Stomach (tissue), 9 donors: ENCODE results near the gene GRIK2. TPM values are rescaled to one million over a fixed set of nuclear protein-coding genes. Genes with fewer than 3 reads are reported as not detected.

Experiments used
- DNase-seq, 2 donors: peaks; one replicate each; pipeline versions ENCODE4 v3.0.0 to v3.0.0-alpha.2; 2013 to 2019
- H3K27ac ChIP-seq, 5 donors: fragments of 200-600 bp in 4 of 5; sonication (generic) in 4 of 5; one replicate each; pipeline ENCODE4 v1.5.1; 2013 to 2019; ENCODE audit warnings: mild to moderate bottlenecking in 1 of 5, moderate library complexity in 1 of 5
- H3K27me3 ChIP-seq, 3 donors: fragments of 200-600 bp; sonication (generic); one replicate each; pipeline ENCODE4 v1.5.1; 2017 to 2019; ENCODE audit warnings: mixed run types in 1 of 3
- H3K36me3 ChIP-seq, 4 donors: fragments of 200-600 bp; sonication (generic); 1 replicate in 3 of 4; 2 replicates in 1 of 4; pipeline ENCODE4 v1.5.1; 2016 to 2019
- H3K4me1 ChIP-seq, 4 donors: fragments of 200-600 bp; sonication (generic); one replicate each; pipeline ENCODE4 v1.5.1; 2016 to 2019
- H3K4me3 ChIP-seq, 4 donors: fragments of 200-600 bp; sonication (generic) in 3 of 4; one replicate each; pipeline ENCODE4 v1.5.1; 2016 to 2019; ENCODE audit warnings: mild to moderate bottlenecking in 1 of 4
- H3K9me3 ChIP-seq, 4 donors: fragments of 200-600 bp; sonication (generic); one replicate each; pipeline ENCODE4 v1.5.1; 2016 to 2019
- EP300 ChIP-seq: sonication (generic); formaldehyde crosslinking; IDR thresholded peaks from one replicate; pipeline ENCODE4 v1.6.1; 2017; ENCODE audit warnings: antibody characterized with exemption
- POLR2A ChIP-seq, 4 donors: fragments of 450-650 bp; IDR thresholded peaks; one replicate each; pipeline ENCODE4 v1.6.1; 2016; ENCODE audit warnings: antibody characterized with exemption in 4 of 4, control low read depth in 2 of 4, mild to moderate bottlenecking in 1 of 4, moderate library complexity in 1 of 4
- POLR2AphosphoS5 ChIP-seq, 3 donors: sonication (generic); formaldehyde crosslinking; IDR thresholded peaks; one replicate each; pipeline ENCODE4 v1.6.1; 2016; ENCODE audit warnings: antibody characterized with exemption in 3 of 3
- WGBS, 5 donors: extraction: QIAGEN DNeasy Blood & Tissue Kit in 3 of 5; methylation state at CpG; one replicate each; pipeline versions ENCODE4 v1.1.5 to v1.1.7; 2013 to 2018; 5-methylcytosine and 5-hydroxymethylcytosine counted together
- intact Hi-C: fragments of 100-400 bp; cut with DNase I; formaldehyde crosslinking; loops from one replicate; pipeline ENCODE4 v1.15.1; 2023; ENCODE audit warnings: low total_unique reads
- polyA plus RNA-seq, 3 donors: library from polyadenylated mRNA; stranded (reverse); fragments of 200-250 nt; gene quantifications; one replicate each; pipeline ENCODE4 v1.2.3, GENCODE V29; 2013
- total RNA-seq, 5 donors: library from RNA; depleted of rRNA; stranded (reverse); fragments of >200 nt; gene quantifications; one replicate each; pipeline versions ENCODE4 v1.1.0 to v1.2.3, GENCODE V29; 2014 to 2016
- TF ChIP-seq, protein P1 (sequence below), 7 experiments: fragments of 450-650 bp in 4 of 7; fragments of 200-600 bp in 3 of 7; sonication (generic) in 3 of 7; IDR thresholded peaks; one replicate each; pipeline ENCODE4 v1.5.1; 2016 to 2019; ENCODE audit warnings: antibody characterized with exemption in 7 of 7, control low read depth in 2 of 7, mild to moderate bottlenecking in 1 of 7
- donor health status: healthy with polysubstance abuse.
- donor health status: Bipolar disorder and iron deficiency.
- donor health status: healthy.

Gene GRIK2
- total and polyA plus RNA-seq, 8 donors, result 0.06 to 7.7 (median 0.50) TPM; not detected in 3

DNA sequence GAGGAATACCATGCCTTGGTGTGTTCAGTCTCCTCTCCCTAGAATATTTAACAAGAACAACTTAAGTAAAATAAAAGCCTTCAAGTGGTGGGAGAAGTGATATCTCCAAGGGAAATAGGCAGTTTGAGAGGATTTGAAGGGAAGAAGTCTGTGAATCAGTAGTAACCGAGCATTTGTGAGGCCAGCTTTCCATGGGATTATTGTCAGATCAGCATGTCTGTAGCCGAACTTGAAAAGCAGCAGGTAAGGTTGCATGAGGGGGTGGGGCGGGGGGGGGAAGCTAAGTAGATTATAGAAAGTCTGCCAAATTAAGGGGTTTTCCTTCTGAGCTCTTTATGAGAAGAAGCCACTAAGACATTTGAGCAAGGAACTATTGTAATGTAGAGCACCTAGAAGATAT is 92.6 kb downstream of the GRIK2 start:
- WGBS, 5 donors, result 33 to 47% (median 36%) methylated on average over 3 of the region's 3 CpGs
- Histone ChIP-seq H3K9me3 (no peaks in the 10 kb centered on the region), H3K4me1 (no peaks in the 10 kb centered on the region), H3K27me3 (no peaks in the 10 kb centered on the region), H3K4me3 (no peak overlapping the region), H3K27ac (no peak overlapping the region), H3K36me3 (no peaks in the 10 kb centered on the region)
- intact Hi-C loops, result no loop called here
- DNase-seq, result no peak
- TF ChIP-seq, protein P1, sequence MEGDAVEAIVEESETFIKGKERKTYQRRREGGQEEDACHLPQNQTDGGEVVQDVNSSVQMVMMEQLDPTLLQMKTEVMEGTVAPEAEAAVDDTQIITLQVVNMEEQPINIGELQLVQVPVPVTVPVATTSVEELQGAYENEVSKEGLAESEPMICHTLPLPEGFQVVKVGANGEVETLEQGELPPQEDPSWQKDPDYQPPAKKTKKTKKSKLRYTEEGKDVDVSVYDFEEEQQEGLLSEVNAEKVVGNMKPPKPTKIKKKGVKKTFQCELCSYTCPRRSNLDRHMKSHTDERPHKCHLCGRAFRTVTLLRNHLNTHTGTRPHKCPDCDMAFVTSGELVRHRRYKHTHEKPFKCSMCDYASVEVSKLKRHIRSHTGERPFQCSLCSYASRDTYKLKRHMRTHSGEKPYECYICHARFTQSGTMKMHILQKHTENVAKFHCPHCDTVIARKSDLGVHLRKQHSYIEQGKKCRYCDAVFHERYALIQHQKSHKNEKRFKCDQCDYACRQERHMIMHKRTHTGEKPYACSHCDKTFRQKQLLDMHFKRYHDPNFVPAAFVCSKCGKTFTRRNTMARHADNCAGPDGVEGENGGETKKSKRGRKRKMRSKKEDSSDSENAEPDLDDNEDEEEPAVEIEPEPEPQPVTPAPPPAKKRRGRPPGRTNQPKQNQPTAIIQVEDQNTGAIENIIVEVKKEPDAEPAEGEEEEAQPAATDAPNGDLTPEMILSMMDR (IDR thresholded peaks at IDR 0.05), result no peak
- TF ChIP-seq EP300, result no peak
- TF ChIP-seq POLR2A (IDR thresholded peaks at IDR 0.05), result no peak

GRCh38 chr6:101486726-101487125 is 93.2 kb downstream of the GRIK2 start:
- H3K4me3 ChIP-seq, result no peak overlapping the region
- H3K36me3 ChIP-seq, result no peaks in the 10 kb centered on the region
- H3K4me1 ChIP-seq, result no peaks in the 10 kb centered on the region
- WGBS, 5 donors, result 15 to 43% (median 21%) methylated on average over 3 of the region's 3 CpGs
- TF ChIP-seq, protein P1 (IDR thresholded peaks at IDR 0.05), result no peak
- TF ChIP-seq EP300 (no peak), POLR2AphosphoS5 (IDR thresholded peaks at IDR 0.05) (no peak), POLR2A (IDR thresholded peaks at IDR 0.05) (no peak)
- intact Hi-C loops, result no loop called here
- H3K27ac ChIP-seq, result no peak overlapping the region
- DNase-seq, result no peak
- H3K27me3 ChIP-seq, result no peaks in the 10 kb centered on the region
- no peaks in the 10 kb centered on the region for H3K9me3 ChIP-seq

- no peaks in the 10 kb centered on the region for H3K27me3 ChIP-seq
- H3K4me1 ChIP-seq, result no peaks in the 10 kb centered on the region
- intact Hi-C loops, result no loop called here
- H3K9me3 ChIP-seq, result no peaks in the 10 kb centered on the region
- no peak overlapping the region for H3K27ac ChIP-seq
- no peak for DNase-seq
- no peak overlapping the region for H3K4me3 ChIP-seq
- TF ChIP-seq, protein P1 (IDR thresholded peaks at IDR 0.05), result no peak
- TF ChIP-seq POLR2AphosphoS5 (IDR thresholded peaks at IDR 0.05) (no peak), EP300 (no peak), POLR2A (IDR thresholded peaks at IDR 0.05) (no peak)
- H3K36me3 ChIP-seq, result no peaks in the 10 kb centered on the region
Observed at GRCh38 chr6:101489456-101489855, 95.9 kb downstream of the GRIK2 start.

DNA sequence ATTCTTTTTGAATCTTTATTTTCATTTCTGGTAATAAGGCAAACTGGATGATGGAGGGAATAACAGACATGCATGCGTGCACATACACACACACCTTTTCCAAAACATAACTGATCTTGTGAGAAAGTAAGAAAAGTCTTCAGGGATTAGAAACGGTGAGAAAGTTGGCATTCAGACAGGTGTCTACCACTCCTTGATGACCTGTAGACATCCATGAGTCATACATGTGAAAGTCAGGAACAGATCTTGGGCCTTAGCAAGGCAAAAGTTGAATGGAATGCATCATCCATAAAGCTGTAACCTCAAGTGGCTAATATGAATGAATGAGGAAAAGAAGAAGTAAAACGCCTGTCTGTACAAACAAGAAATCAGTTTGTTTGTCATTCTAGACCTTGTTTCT is 97.3 kb downstream of the GRIK2 start:
- H3K27ac ChIP-seq, result no peak overlapping the region
- H3K9me3 ChIP-seq, result no peaks in the 10 kb centered on the region
- intact Hi-C loops, result no loop called here
- no peak overlapping the region for H3K4me3 ChIP-seq
- H3K36me3 ChIP-seq, result no peaks in the 10 kb centered on the region
- DNase-seq, result no peak
- TF ChIP-seq EP300, result no peak
- no peak for TF ChIP-seq POLR2AphosphoS5 (IDR thresholded peaks at IDR 0.05)
- TF ChIP-seq, protein P1 (IDR thresholded peaks at IDR 0.05), result no peak
- no peak for TF ChIP-seq POLR2A (IDR thresholded peaks at IDR 0.05)
- H3K4me1 ChIP-seq, result no peaks in the 10 kb centered on the region
- no peaks in the 10 kb centered on the region for H3K27me3 ChIP-seq
- 50 to 77% (median 72%) methylated on average over 3 of the region's 3 CpGs for WGBS, 5 donors
